Measurements from ENCODE around the gene ALG8.

- no peak for TF ChIP-seq POLR2AphosphoS5 (IDR thresholded peaks at IDR 0.05; ENCODE audit: borderline replicate concordance, low read depth, low read length)
- no peak for TF ChIP-seq EZH2 (IDR thresholded peaks at IDR 0.05)
- TF ChIP-seq FOXP2 (optimal IDR thresholded peaks at IDR 0.05; ENCODE audit: control extremely low read depth, extremely low read length, insufficient read depth) = no peak
Measured at GRCh38 chr11:78127403-78127802, 12.0 kb downstream of the ALG8 start.

All from SK-N-MC (cell line).